PFSK-1 (cell line): Measurements from ENCODE around the gene RPS6KA2.

Source experiments
- FOXP2 ChIP-seq: optimal IDR thresholded peaks from 2 replicates; pipeline ENCODE3; 2011; ENCODE audit warnings: borderline replicate concordance, control low read depth, inconsistent platforms; ENCODE audit not compliant: insufficient read depth; ENCODE audit errors: extremely low read length, extremely low read depth
- POLR2AphosphoS5 ChIP-seq: IDR thresholded peaks from 2 replicates; pipeline ENCODE4 v1.6.1; 2012; ENCODE audit warnings: low read depth, mild to moderate bottlenecking, control low read depth, low read length, moderate library complexity
- SIN3A ChIP-seq: IDR thresholded peaks from 2 replicates; pipeline ENCODE4 v1.6.1; 2012; ENCODE audit warnings: mild to moderate bottlenecking, low read length, moderate library complexity, borderline replicate concordance; ENCODE audit not compliant: insufficient read depth
- TAF1 ChIP-seq: IDR thresholded peaks from 2 replicates; pipeline ENCODE4 v1.6.1; 2012; ENCODE audit warnings: low read length, control low read depth, borderline replicate concordance; ENCODE audit not compliant: insufficient read depth
- TF ChIP-seq, protein P1 (sequence below), 2 experiments: IDR thresholded peaks; 2 replicates each; pipeline versions ENCODE4 v1.6.1 to v1.8.0; 2011 to 2012; ENCODE audit warnings: low read depth in 2 of 2, low read length in 2 of 2, control low read depth in 1 of 2, inconsistent platforms in 1 of 2, mild to moderate bottlenecking in 1 of 2, moderate library complexity in 1 of 2; ENCODE audit not compliant: insufficient read depth in 1 of 2

Gene RPS6KA2

DNA sequence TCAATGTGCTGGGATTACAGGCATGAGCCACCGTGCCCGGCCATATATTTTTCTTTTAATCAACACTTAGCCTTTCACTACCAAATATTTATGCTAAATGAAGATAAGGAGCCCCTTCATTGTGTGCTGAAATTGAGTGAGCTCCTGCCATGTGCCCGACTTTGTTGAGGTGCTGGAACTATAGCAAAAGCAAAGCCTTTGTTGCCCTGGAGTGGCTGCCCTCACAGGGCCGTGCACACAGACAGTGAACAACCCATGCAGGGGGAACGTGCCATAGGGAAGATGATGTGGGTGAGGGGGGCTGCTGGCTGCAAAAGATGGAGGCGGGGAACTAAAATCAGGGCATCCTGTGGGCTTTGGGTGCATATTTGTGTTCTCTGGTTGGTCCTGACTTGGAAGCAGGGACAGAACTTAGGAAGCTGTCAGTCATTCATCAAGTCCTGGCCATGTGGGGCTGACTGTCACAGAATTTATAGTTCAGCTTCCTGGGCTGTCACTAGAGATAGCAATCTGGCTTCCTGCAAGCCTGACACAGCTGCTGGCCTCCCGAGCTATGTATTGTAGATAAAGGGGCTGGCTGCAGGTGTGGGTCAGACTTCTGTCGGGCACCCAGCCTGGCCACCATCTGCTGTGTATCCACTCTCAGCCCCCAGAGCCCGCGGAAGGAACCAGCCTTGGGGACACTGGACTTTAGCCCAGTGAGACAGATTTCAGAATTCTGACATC lies 187.5 kb downstream of the RPS6KA2 start:
- TF ChIP-seq SIN3A: peak; percentile 87; the same call in 1 of the 2 replicates
- peak; percentile 33; the same call in 1 of the 2 replicates for TF ChIP-seq POLR2AphosphoS5
- TF ChIP-seq FOXP2: no peak

DNA sequence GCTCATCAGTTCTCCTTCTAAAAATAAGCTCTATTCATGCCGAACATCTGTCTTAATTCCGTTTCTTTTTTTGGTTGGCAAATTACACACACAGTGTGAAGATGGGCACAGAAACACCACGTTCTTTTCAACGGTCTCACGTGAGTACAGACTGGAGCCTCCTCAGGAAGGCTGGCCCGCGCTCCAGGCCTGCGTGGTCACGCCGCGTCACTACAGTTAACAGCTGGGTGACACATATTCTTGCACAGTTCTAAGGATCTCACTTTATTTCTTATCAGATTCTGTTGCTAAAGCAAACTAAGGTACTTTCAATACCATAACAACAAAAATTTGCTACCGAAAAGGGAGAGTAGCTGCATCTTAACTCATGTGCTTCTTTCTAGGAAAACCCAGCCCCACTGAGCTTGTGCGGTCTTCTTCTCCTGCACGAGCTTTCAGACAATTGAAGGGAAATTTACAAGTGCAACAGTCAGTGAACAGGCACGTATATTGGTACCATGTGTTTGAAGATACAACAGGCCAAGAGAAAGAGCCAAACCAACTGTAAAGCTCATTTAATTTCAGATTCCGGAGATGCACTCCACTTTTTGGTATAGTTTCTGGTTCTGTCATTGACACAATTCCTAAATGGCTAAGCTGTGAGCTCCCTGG lies 188.7 kb downstream of the RPS6KA2 start:
- TF ChIP-seq SIN3A (no peak), POLR2AphosphoS5 (no peak), TAF1 (no peak), FOXP2 (no peak)
- TF ChIP-seq, protein P1, sequence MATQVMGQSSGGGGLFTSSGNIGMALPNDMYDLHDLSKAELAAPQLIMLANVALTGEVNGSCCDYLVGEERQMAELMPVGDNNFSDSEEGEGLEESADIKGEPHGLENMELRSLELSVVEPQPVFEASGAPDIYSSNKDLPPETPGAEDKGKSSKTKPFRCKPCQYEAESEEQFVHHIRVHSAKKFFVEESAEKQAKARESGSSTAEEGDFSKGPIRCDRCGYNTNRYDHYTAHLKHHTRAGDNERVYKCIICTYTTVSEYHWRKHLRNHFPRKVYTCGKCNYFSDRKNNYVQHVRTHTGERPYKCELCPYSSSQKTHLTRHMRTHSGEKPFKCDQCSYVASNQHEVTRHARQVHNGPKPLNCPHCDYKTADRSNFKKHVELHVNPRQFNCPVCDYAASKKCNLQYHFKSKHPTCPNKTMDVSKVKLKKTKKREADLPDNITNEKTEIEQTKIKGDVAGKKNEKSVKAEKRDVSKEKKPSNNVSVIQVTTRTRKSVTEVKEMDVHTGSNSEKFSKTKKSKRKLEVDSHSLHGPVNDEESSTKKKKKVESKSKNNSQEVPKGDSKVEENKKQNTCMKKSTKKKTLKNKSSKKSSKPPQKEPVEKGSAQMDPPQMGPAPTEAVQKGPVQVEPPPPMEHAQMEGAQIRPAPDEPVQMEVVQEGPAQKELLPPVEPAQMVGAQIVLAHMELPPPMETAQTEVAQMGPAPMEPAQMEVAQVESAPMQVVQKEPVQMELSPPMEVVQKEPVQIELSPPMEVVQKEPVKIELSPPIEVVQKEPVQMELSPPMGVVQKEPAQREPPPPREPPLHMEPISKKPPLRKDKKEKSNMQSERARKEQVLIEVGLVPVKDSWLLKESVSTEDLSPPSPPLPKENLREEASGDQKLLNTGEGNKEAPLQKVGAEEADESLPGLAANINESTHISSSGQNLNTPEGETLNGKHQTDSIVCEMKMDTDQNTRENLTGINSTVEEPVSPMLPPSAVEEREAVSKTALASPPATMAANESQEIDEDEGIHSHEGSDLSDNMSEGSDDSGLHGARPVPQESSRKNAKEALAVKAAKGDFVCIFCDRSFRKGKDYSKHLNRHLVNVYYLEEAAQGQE (IDR thresholded peaks at IDR 0.05; ENCODE audit: insufficient read depth in 1 of 2, low read depth in 2 of 2, low read length in 2 of 2): no peak

DNA sequence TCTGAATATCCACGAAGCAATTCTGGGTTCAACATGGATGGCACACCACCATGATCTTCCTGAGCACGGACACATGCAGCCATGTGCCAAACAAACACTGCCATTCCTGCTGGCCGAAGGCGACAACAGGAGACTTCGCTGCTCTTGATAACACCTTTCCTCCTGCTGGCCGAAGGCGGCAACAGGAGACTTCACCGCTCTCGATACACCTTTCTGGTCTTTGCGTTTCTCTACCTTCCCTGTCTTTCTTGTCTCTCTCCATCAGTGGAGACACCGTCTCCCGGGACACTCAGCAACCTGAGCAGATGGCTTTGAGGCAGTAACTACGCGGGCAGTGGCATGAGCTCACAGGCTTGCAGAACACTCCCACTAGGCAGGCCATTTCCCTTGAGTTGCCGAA lies 189.4 kb downstream of the RPS6KA2 start:
- TF ChIP-seq SIN3A: no peak
- TF ChIP-seq TAF1: no peak
- TF ChIP-seq POLR2AphosphoS5: no peak
- TF ChIP-seq, protein P1 (IDR thresholded peaks at IDR 0.05; ENCODE audit: insufficient read depth in 1 of 2, low read depth in 2 of 2, low read length in 2 of 2): no peak
- no peak for TF ChIP-seq FOXP2

DNA sequence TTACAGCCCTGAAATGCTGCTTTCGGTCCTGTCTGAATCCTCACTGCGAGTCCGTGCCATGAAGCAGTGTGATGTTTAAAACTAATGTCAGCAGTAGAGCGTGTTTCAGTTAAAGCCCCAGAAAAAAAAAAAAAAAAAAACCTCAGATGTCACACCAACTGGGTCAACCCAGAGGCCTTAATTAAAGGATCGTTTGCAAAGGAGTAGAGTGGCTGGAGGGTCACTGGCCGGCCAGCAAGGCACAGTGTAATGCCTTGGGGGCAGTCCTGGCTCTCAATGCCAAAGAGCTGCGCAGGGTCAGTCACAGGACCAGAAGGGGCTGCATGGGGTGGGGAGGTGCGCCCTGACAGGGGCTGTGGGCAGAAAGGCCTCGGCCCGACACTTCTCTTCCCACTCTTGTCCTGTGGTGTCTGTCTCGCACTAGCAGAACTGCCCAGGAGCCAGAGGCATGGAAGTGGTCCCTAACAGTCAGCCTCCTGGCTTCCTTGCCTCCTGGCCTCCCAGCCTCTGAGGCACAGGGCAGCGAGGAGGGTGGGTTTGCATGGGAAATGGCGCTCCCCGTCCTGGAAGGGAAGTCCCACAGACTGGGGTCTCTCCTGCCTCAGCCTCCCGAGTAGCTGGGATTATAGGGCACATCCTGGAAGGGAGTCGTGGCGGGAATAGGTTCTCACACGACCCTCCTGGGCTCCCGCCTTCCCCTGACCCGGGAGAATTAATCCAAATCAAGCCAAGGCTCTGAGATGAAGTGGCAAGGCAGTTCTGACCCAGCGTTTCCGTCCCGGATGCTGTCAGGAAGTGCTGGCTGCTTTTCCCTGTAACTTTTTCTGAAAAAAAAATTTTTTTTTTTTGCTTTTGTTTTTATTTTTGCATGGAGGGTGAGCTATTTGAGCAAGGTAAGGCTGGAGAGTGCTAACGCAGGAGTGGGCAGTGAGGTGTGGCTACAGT lies 190.6 kb downstream of the RPS6KA2 start:
- no peak for TF ChIP-seq SIN3A
- TF ChIP-seq, protein P1 (IDR thresholded peaks at IDR 0.05; ENCODE audit: insufficient read depth in 1 of 2, low read depth in 2 of 2, low read length in 2 of 2): no peak
- no peak for TF ChIP-seq FOXP2
- TF ChIP-seq TAF1: no peak
- TF ChIP-seq POLR2AphosphoS5: no peak

DNA sequence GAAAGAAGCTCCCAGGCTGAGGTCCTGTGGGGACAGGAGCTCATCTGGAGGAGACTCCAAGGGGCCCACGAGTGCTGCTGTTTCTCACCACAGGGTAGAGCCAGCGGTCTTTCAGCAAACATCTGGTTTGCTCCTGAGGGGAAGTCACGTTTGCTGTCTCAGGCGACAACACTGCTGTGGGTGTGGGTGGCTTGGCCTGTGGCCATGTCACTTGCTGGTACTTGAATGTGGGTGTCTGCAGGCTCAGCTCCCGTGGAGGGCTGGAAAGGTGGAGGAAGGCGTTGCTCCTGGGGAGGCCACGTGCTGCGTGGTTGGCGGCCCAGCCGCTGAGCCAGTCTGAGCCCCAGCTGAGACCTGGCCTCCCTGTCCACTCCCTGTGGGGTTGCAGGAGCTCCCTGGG lies 191.5 kb downstream of the RPS6KA2 start:
- no peak for TF ChIP-seq POLR2AphosphoS5
- no peak for TF ChIP-seq SIN3A
- peak; percentile 26 for TF ChIP-seq FOXP2

DNA sequence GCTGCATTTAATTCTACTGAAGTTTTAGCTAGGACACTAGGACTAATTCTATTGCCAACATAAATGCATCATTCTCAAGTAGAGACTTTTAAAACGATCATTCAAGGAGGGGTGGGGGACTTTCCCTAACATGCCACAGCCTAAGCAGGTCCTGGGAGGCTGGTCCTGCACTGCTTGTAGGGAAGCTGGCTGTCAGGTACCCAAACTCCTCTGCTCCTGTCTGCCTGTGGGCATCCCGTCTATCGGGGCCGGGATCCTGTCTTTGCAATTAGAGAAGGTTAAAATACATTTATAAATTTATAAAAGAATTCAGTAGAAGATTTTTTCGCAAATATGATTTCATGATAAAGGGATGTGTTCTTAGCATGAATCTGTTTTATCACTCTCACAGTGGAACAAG lies 192.7 kb downstream of the RPS6KA2 start:
- TF ChIP-seq POLR2AphosphoS5 (no peak), TAF1 (no peak), SIN3A (no peak), FOXP2 (no peak)
- TF ChIP-seq, protein P1 (IDR thresholded peaks at IDR 0.05; ENCODE audit: insufficient read depth in 1 of 2, low read depth in 2 of 2, low read length in 2 of 2): no peak
